Head of caudate nucleus (tissue), 42 donors: ENCODE data around the gene FLAD1.

Experiments
- DNase-seq, 42 donors: peaks; one replicate each; pipeline versions ENCODE4 v3.0.0 to v3.0.0-alpha.2; 2020 to 2021; ENCODE audit warnings: mixed read lengths in 7 of 42
- intact Hi-C: fragments of 100-400 bp; cut with DNase I; formaldehyde crosslinking; loops from one replicate; pipeline ENCODE4 v1.15.0; 2022

Gene FLAD1

GRCh38 chr1:154962156-154962749 is 20.9 kb upstream of the FLAD1 start:
- peak in 18 of 42 donors; percentile 12 to 71 (median 40) for DNase-seq

GRCh38 chr1:154962795-154963330 is 20.3 kb upstream of the FLAD1 start:
- DNase-seq = no peak
- intact Hi-C loops = no loop called here

More at GRCh38 chr1:154962156-154962749, 20.9 kb upstream of the FLAD1 start:
- intact Hi-C loops = no loop called here

GRCh38 chr1:154963643-154964042 is 19.5 kb upstream of the FLAD1 start:
- DNase-seq = no peak
- intact Hi-C loops = no loop called here

- no peak for DNase-seq
- intact Hi-C loops = no loop called here
Observed at GRCh38 chr1:154964359-154964758, 18.8 kb upstream of the FLAD1 start.

- intact Hi-C loops = loop anchor here (5.0 kb wide), 1 partner anchor 36 kb away; the partner anchor contains the start of gene ZBTB7B
Observed at GRCh38 chr1:154966111-154966510, 17.0 kb upstream of the FLAD1 start.

GRCh38 chr1:154967331-154967950 is 15.7 kb upstream of the FLAD1 start:
- no peak for DNase-seq
- intact Hi-C loops = loop anchor here (5.0 kb wide), 1 partner anchor 35 kb away; the partner anchor contains the start of gene ZBTB7B

More at GRCh38 chr1:154966111-154966510, 17.0 kb upstream of the FLAD1 start:
- no peak for DNase-seq

- no peak for DNase-seq
- intact Hi-C loops = loop anchor here (5.0 kb wide), 1 partner anchor 34 kb away; the partner anchor contains the start of gene ZBTB7B
Observed at GRCh38 chr1:154968731-154969130, 14.4 kb upstream of the FLAD1 start.

GRCh38 chr1:154969246-154969645 is 13.9 kb upstream of the FLAD1 start:
- intact Hi-C loops = loop anchor here (5.0 kb wide), 1 partner anchor 33 kb away; the partner anchor contains the start of gene ZBTB7B
- DNase-seq = no peak

- DNase-seq = peak in 1 of 42 donors; percentile 23
- intact Hi-C loops = loop anchor here (5.0 kb wide), 1 partner anchor 32 kb away; the partner anchor contains the start of gene ZBTB7B
Observed at GRCh38 chr1:154969860-154970452, 13.2 kb upstream of the FLAD1 start.

- peak; percentile 59 to 95 (median 86) for DNase-seq
- intact Hi-C loops = no loop called here
Observed at GRCh38 chr1:154970631-154971340, 12.4 kb upstream of the FLAD1 start, which contains the start of gene SHC1. SHC1 (minus strand) TSS chr1:154970747; CDS start chr1:154970526, 221 bp downstream.

GRCh38 chr1:154971341-154971998 is 11.7 kb upstream of the FLAD1 start:
- intact Hi-C loops = no loop called here
- DNase-seq = no peak

GRCh38 chr1:154972213-154972516 is 11.0 kb upstream of the FLAD1 start:
- intact Hi-C loops = no loop called here
- no peak for DNase-seq

- intact Hi-C loops = no loop called here
- DNase-seq = peak in 14 of 42 donors; percentile 15 to 76 (median 50)
Observed at GRCh38 chr1:154972517-154973343, 10.4 kb upstream of the FLAD1 start.

GRCh38 chr1:154973344-154974101 is 9.6 kb upstream of the FLAD1 start:
- intact Hi-C loops = no loop called here
- peak; percentile 73 to 93 (median 87) for DNase-seq

GRCh38 chr1:154974102-154974807 is 8.9 kb upstream of the FLAD1 start, which contains the start of gene CKS1B:
CKS1B (plus strand) TSS chr1:154974681; CDS start chr1:154974746, 65 bp downstream.
- peak; percentile 93 to 99 (median 98) for DNase-seq
- intact Hi-C loops = no loop called here

- intact Hi-C loops = no loop called here
- peak; percentile 68 to 94 (median 88) for DNase-seq
Observed at GRCh38 chr1:154974808-154975408, 8.2 kb upstream of the FLAD1 start.
